Dermis blood vessel endothelial cell (primary cell): Measurements from ENCODE around the gene HOXC6. TPM values are rescaled to one million over a fixed set of nuclear protein-coding genes. Genes with fewer than 3 reads are reported as not detected.
"Not testable (repeated sequence)": the region's sequence is repeated elsewhere in the genome, so short reads cannot be mapped to it uniquely, and the experiment has no call there.

Experiments
- DNase-seq: peaks from one replicate; pipeline ENCODE4 v3.0.0; 2010
- total RNA-seq: library from RNA; depleted of rRNA; stranded (reverse); fragments of >200 nt; gene quantifications from 2 replicates; pipeline ENCODE4 v1.2.3, GENCODE V29; 2014

The HOXC6 gene
- total RNA-seq, 1 donor from 2014 or later = under 0.01 TPM

GRCh38 chr12:54030889-54031471 lies 2.7 kb downstream of the HOXC6 start:
- DNase-seq = no peak

GRCh38 chr12:54031480-54031879 lies 3.2 kb downstream of the HOXC6 start:
- no peak for DNase-seq

GRCh38 chr12:54032086-54032619 lies 3.9 kb downstream of the HOXC6 start:
- DNase-seq = no peak

- peak; percentile 57 for DNase-seq
Observed at GRCh38 chr12:54032627-54033100, 4.4 kb downstream of the HOXC6 start, which contains the start of gene HOXC5. Gene HOXC5, plus strand, starts transcription at chr12:54033050. Its CDS starts 73 bp downstream, at chr12:54033123.

- no peak for DNase-seq
Observed at GRCh38 chr12:54033106-54033979, 5.1 kb downstream of the HOXC6 start.

GRCh38 chr12:54033980-54034784 lies 5.9 kb downstream of the HOXC6 start:
- no peak for DNase-seq

- no peak for DNase-seq
Observed at GRCh38 chr12:54034785-54035310, 6.6 kb downstream of the HOXC6 start.

GRCh38 chr12:54035568-54036264 lies 7.5 kb downstream of the HOXC6 start:
- no peak for DNase-seq

- DNase-seq = no peak
Observed at GRCh38 chr12:54036620-54037359, 8.6 kb downstream of the HOXC6 start.

- no peak for DNase-seq
Observed at GRCh38 chr12:54037360-54038283, 9.4 kb downstream of the HOXC6 start.

GRCh38 chr12:54038284-54038870 lies 10.1 kb downstream of the HOXC6 start:
- no peak for DNase-seq

- DNase-seq = no peak
Observed at GRCh38 chr12:54038871-54039414, 10.7 kb downstream of the HOXC6 start.

- DNase-seq = no peak
Observed at GRCh38 chr12:54039417-54040147, 11.3 kb downstream of the HOXC6 start.

- DNase-seq = no peak
Observed at GRCh38 chr12:54040148-54040494, 11.9 kb downstream of the HOXC6 start.

- no peak for DNase-seq
Observed at GRCh38 chr12:54040648-54041047, 12.4 kb downstream of the HOXC6 start.

- no peak for DNase-seq
Observed at GRCh38 chr12:54041097-54041690, 13.0 kb downstream of the HOXC6 start.

- DNase-seq = not testable (repeated sequence)
Observed at GRCh38 chr12:54042033-54042432, 13.8 kb downstream of the HOXC6 start.
